ENCODE measurements around the gene ZNF568.

DNA sequence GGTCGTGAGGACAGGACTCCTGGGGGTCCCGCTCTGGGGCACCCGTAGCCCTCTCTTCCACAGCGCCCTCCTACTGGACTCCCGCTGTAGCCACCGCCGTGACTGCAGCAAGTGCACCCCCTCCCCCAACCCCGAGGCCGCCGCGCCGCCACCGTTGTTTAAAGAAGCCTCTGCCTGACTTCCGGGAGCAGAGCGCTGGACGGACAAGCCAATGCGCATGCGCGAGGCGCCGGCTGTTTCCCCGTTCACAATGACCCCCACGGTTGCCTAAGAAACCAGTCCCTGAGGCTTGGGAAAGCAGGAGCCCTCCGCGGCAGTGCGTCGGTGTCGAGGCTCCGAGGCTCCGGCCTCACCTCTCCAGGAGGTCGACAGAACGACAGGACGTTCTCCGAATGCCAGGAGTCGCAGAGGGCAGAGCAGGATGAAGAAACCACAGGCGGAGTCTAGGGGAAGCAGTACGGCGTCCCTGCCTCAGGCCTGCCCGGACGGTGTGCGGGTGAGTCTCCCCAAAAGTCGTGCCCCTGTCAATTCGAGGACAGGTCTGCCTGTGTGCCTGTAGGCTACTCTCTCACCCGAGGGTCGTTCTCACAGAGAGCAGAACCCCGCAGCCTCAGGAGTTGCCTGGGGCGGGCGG, 91.6 kb downstream of the ZNF568 start:
- no peak for TF ChIP-seq POLR2A (IDR thresholded peaks at IDR 0.05)
- TF ChIP-seq, protein P1, sequence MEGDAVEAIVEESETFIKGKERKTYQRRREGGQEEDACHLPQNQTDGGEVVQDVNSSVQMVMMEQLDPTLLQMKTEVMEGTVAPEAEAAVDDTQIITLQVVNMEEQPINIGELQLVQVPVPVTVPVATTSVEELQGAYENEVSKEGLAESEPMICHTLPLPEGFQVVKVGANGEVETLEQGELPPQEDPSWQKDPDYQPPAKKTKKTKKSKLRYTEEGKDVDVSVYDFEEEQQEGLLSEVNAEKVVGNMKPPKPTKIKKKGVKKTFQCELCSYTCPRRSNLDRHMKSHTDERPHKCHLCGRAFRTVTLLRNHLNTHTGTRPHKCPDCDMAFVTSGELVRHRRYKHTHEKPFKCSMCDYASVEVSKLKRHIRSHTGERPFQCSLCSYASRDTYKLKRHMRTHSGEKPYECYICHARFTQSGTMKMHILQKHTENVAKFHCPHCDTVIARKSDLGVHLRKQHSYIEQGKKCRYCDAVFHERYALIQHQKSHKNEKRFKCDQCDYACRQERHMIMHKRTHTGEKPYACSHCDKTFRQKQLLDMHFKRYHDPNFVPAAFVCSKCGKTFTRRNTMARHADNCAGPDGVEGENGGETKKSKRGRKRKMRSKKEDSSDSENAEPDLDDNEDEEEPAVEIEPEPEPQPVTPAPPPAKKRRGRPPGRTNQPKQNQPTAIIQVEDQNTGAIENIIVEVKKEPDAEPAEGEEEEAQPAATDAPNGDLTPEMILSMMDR (IDR thresholded peaks at IDR 0.05) = no peak
